GM19372 (cell line): Measurements from ENCODE around the gene ACTL6B.

Experiments used
- ATAC-seq: cut with Tn5 transposase; IDR thresholded peaks from one replicate; pipeline ENCODE4 v1.9.1; 2021; ENCODE audit warnings: mild to moderate bottlenecking, low read depth, moderate library complexity; ENCODE audit not compliant: unreplicated experiment

Gene ACTL6B

DNA sequence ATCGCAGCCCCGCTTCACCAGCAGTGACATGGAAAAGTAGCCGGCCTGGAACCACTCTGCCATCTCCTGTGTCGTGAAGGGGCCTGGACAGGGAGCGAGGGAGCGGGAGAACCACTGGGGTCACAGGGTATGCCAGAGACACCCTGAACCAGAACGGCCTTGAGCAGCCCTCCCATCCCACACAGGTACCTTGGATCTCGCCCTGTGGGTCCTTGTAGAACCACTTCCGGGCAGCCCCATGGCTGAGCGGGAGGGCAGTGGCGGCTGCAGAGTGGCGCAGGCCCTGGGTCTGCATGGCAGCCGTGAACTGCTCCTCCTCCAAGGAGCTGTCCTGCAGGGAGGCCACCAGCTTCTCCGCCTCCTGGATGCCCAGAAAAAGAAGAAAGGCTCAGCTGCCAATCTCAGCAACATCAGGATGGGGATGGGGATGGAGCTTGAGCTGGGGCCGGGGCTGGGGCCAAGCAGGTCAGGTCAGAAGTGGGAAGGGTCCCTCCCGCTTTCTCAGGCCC, 28.3 kb upstream of the ACTL6B start:
- ATAC-seq, result no peak

DNA sequence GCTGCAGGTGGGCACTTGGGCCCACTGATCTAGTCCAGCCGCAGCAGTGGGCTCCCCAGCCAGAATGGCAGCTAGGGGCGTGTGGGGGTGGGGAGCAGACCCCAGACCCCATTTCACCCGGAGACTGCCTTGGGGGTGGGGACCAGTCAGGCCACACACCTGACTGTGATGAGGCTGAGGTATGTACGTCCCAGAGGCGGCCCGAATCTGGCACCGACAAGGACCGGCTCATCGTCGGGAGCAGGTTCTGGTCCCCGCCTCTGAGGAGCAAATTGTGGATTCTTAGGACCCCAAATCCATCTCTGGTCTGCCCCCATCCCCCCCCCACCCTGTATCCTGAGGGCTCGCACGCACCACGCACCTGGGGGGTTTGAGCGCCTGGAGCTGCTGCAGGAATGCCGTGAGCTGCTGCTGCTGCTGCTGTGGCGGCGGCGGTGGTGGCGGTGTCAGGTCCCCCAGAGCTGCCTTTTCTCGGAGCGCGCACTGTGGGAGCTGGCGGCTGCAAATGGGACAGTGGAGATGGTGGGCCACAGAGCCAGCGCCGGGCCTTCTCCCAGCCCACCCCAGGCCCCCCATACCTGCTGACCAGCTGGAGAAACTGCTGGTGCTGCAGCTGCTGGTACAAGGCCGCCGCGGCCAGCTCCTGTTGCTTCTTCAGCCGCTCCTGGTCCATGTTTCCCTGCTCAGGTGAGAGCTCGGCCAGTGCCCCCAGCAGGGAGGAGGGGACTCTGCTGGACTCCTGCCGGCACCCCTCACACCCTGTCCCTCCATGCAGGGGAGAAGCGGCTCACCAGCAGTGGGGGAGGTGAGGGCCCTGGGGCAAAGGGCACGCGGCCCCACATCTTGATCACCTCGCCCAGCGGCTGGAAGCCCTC, 27.6 kb upstream of the ACTL6B start:
- ATAC-seq, result no peak

DNA sequence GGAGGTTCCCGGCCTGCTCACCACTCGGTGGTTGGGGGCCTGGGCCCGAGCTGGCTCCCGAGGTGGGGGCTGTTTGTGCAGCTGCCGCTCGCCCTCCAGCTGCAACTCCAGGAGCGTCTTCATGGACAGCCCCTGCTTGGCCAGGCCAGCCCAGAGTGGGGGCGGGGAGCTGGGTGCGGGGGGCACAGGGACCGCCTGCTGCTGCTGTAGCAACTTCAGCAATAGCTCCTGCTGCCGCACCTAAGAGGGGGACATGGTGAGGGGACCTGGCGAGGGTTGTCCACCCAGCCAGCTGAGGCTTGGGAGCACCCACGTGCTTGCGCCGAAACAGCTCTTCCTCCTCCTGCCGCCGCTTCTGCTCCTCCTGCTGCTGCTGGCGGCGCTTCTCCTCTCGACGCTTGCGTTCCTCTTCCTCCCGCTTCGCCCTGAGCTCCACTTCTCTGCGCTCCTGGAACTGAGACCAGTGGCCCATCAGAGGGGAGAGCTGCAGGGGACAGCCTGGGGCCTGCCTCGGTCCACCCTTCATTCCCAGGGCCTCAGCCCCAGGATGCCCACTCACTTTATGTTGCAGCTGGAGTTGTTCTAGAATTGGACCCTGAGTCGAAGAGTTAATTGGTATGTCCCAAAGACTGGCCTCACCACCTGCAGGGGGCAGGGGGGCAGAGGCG, 26.9 kb upstream of the ACTL6B start:
- ATAC-seq, result no peak

DNA sequence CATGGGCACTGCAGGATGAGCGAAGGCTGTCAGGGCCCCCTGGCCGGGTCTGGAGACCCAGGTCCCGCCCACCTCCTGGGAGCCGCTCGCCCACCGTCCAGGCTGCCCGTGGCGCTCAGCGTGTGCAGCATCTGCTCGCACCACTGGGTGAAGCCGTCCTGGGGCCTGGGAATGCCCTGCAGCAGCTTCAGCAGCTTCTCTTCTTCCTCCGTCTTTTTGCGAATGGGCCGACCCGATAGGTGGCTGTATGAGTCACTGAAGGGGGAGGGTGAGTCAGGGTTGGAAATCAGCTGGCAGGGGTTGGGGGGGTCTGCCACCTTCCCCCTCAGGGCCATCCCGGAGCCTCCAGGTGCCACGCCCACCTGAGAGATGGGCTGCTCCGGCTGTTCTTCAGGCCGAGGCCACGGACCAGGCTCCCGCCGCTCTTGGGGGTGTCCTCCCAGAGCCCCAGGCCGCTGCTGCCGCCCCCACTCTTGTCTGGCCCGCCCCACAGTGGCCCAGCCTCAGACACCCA, 26.0 kb upstream of the ACTL6B start:
- no peak for ATAC-seq

DNA sequence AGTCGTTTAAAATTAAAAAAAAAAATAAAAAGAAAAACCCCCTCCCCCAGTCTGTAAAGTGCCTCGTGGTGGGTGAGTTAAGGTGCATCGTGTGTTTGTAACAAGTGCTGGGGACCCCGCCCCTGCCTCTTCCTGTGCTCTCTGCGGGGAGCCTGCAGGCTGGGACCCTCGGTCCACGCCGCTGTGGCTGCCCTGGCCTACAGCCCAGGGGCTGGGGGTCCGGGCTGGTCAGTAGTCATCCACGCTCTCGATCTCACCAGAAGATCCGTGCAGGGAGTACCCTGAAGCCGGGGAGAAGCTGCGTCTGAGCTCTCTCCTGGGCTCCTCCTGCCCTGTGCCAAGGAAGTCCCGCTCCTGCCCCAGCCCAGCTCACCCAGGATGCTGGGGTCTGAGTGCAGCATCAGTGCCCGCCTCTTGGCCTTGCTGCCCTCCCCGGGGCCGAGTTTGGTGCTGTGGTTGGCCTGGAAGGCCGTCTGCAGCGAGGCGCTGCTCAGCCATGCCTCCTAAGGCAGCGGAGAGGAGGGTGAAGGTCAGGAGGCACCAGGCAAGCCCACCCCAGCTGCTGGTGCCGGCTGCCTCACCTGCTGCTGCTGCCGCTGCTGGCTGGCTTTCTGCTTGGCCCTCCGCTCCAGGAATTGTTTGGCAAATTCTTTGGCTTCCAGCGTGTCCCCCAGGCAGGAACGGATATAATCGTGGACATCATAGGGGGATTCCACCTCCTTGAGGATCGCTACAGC, 25.4 kb upstream of the ACTL6B start:
- ATAC-seq, result no peak

DNA sequence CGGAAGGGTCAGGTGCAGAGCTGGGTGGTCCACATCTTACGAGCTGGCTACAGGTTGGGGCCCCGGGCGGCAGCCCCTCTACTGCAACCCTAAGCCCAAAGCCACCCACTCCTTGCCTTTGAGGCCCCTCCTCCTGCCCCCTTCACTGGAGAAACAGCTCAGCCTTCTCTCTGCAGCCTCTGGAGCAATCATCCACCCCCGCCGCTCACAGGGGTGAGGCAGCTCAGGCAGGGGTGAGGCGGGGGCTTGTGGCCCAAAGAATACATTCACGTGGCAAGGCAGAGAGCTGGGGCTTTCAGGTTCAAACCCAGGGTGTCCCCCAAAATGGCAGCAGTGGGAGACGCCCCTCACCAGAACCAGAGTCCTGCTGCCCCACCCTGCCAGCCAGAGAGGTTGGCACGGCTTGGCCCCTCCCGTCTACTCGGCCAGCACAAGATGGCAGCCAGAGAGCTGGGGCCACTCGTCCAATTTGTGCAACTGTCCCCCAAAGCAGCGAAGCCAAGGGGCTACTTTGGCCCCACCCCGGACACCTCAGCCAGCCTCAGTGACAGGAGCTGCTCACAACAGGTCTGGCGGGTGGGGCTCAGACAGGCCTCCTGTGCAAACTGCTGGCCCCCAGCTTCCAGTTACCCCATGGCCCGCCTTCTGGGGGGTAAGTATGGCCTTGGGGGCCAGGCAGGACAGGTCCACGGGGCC, 24.5 kb upstream of the ACTL6B start:
- ATAC-seq, result no peak

DNA sequence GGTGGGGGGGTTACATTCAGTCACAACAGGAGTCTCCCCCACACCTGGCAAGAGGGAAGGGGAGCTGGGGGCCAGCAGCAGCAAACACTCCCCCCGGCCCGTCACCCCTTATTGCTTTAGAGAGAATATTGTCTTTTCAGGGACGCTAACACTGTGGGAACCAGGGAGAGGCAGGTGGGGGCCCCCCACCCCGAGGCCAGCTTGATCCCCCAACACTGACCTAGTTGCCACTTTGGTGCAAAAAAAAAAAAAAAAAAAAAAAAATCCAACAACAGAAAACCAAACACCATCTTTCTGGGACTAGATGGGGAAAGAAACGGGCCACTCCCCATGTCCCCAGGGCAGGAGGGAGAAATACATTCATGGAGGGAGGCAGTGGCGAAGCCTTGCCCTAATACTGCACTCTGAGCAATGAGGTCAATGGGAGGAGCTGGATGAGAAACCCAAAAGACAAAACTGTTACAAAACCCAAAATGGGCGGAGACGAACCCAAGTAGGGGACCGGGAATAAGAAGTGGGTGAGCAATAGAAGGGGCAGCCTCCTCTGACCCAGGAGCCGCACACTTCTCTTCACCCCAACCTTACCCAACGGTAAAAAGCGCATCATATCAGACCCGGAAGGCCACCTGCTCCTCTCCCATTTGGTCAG, 23.8 kb upstream of the ACTL6B start:
- no peak for ATAC-seq

DNA sequence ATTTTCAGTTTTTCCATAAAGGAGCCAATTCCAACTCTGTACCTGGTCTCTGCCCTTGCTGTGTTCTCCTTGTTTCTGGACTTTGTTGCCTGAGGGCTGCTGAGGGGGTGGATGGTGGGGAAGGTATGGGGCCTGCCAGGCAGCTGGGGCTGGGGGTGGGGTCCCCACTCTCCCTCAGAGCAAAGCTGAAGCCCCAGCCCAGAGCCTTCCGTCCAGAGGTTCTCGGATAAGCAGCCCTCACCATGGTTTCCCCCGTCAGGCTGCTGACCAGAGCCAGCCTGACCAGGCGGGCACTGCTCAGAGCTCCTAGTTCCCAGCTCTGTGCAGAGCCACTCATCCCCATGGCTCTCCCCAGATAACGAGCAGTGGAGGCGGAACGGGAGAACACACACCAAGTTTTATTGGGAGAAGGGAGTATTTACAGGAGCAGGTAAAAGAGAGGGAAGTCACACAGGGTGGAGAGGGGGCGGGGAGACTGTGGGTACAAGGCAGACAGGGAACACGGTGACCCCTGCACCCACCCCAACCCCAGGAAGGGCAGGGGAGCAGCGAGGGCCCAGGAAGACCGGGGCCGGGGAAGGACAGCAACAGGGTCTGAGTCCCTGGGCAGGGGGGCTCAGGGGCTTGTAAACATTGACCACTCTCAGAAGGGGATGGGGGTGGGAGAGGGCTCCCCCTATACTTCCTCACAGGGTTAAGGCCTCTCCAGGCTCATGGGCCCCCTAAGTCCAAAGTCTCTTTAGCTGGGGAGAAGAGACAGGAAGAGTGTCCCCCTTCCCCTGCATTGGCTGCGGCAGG, 23.1 kb upstream of the ACTL6B start:
- ATAC-seq, result no peak

DNA sequence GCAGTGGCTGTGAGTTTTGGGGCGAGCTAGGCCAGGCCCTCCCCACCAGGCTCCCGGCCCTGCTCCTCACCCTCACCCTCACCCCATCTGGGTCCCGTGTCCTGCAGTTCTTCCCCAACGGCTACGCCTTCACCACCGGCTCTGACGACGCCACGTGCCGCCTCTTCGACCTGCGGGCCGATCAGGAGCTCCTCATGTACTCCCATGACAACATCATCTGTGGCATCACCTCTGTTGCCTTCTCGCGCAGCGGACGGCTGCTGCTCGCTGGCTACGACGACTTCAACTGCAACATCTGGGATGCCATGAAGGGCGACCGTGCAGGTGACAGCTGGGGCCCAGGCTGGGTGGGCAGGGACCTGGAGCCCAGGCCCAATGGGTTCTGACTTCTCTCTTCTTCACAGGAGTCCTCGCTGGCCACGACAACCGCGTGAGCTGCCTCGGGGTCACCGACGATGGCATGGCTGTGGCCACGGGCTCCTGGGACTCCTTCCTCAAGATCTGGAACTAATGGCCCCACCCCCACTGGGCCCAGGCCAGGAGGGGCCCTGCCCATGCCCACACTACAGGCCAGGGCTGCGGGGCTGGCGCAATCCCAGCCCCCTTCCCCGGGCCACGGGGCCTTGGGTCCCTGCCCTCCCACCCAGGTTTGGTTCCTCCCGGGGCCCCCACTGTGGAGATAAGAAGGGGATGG, 22.2 kb upstream of the ACTL6B start:
- ATAC-seq, result no peak

DNA sequence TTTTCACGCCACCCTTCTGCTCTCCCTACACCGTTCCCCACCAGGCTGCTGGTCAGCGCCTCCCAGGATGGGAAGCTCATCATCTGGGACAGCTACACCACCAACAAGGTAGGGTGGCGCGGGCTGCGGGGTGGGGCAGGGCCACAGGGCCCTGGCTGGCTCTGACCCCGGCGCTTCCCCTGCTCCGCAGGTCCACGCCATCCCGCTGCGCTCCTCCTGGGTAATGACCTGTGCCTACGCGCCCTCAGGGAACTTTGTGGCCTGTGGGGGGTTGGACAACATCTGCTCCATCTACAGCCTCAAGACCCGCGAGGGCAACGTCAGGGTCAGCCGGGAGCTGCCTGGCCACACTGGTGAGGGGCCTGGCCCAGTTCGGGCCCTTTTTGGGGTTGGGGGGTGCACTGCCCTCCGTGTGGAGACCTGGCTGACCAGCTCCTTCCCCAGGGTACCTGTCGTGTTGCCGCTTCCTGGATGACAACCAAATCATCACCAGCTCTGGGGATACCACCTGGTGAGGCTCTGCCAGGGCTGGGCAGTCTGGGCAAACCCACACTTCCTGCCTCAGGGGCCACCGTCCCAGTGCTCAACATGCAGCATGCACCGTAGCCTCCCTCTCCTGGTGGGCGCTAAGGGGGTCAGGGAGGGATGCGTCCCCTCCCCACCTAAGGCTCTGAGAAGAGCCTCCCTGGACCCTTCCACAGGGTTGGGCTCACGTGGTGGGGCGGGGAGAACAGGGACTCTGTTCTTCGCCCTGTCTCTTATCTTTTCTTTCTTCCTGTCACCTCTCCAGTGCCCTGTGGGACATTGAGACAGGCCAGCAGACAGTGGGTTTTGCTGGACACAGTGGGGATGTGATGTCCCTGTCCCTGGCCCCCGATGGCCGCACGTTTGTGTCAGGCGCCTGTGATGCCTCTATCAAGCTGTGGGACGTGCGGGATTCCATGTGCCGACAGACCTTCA, 21.3 kb upstream of the ACTL6B start:
- ATAC-seq, result no peak

DNA sequence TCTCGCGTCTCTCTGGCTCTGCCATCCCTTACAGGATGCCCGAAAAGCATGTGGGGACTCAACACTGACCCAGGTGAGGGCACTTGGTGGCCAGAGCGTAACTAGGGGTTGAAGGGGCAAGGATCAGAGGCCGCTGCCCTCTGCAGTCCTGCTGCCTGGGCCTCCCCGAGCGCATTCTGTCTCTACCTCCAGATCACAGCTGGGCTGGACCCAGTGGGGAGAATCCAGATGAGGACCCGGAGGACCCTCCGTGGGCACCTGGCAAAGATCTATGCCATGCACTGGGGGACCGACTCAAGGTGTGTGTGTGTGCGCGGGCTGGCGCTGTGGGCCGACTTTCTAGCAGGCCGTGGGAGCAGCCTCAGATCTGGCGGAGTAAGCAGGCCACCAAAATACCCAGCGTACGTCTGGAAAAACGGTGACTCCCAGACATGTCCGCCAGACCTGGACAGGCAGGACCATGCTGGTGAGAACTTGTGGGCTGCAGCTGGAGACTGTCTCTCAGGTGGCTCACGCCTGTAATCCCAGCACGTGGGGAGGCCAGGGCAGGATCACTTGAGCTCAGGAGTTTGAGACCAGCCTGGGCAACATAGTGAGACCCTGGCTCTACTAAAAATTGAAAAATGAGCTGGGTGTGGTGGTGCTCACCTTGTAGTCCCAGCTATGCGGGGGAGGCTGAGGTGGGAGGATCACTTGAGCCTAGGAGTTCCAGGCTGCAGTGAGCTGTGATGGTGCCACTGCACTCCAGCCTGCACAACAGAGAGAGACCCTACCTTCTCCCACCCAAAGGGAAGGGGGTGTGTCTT, 20.5 kb upstream of the ACTL6B start:
- no peak for ATAC-seq

DNA sequence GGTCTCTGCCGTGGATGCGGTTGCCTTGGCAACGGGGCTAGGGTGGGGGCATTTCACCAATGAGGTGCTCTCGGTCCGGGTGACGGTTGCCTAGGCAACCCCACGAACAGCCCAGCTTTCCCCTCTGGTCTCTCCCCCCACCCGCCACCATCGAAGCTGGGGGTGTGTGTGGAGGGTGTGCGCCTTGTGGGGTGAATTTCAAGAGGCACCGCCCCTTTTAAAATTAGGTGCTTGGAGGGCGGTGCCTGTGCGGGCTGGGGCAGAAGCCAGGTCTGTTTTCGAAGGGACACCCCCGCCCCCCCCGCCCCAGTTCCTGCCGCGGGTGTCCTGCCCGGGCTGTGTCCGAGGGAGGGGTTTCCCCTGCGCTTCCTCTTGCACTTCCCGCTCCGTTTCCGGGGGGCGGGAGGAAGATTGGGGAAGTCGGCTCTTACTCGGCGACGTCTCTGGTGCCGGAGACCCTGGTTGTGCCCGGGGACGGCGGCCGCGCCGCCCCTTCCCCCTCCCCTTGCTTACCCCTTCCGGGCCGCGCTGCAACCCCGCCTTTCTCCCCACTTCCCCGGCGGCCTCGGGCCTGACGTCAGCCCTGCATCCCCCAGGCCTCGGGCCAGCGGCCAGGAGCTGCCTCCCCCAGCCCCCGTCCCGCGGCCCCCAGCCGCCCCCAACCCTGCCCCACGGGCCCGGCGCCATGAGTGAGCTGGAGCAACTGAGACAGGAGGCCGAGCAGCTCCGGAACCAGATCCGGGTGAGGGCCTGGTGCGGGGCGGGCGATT, 19.5 kb upstream of the ACTL6B start:
- no peak for ATAC-seq

DNA sequence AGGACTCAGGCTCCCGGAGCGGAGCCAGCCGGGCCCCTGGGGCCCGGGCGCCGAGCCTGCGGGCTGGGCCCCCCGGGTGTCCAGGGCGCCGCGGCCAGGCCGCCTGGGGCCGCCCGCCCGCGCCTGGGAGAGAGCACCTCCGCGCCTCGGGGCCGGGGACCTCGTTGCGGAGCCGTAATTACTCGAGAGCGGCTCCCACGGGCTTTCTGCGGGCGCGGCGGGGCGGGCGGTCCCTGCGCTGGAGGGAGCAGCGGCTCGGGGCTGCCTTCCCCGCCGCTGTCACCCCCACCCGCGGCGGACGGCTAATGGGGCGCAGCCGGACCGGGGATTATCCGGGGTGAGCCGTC, 18.8 kb upstream of the ACTL6B start:
- ATAC-seq, result no peak

DNA sequence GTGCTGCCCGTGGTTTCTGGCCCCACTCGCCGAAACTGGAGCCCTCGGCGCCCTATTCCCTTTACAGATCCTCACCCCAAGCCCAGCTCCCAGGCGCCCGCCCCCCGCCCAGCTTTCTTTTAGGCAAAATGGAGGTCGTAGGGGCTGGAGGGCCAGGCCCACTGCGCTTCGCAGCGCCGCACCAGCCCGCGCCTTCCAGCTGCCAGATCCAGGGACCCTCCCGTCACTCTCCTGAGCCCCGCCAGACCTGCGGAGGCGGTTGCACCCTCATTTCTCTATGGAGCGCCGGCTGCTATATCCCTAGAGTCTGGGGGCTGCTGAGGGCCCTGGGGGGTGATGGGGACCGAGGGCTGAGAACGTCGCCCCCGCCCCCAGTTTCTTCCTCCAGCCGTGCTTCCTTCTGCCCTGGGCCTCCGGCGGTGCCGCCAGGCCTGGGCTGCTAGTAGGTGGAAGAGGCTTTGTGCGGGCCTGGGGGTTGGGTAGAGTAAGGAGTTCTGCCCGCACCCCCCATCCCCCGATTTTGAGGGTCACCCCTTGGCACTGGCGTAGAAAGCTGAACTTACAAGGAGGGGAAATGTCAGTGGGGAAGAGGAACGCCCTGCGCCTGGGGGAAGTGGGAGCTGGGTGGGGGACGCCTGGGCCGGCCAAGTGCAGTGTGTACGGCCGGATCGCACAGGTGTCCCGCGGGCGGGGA, 18.3 kb upstream of the ACTL6B start:
- no peak for ATAC-seq

DNA sequence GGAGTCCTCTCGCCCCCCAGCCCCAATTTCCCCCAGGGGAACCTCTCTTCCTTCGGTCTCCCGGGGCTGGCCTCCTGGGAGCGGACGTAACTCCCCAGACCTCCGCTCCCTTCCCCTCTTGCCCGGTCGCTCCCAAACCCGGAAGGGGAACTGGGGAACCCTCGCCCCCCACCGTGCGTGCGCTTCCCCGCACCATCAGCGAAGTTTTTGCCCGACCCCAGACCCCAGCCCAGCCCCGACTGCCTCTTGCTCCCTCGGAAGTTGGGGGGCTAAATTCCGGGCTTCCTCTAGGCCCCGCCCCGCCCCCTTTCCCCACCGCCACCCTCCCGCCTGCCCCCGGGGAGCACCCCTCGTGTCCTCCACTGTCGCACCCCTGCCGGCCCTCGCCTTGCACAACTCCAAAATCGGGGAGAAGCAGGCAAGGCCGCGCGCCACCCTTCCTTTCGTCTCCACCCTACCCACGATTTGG, 17.7 kb upstream of the ACTL6B start:
- no peak for ATAC-seq
